HG02852 (cell line): ENCODE measurements around the gene NAA60.

Experiments used
- ATAC-seq: cut with Tn5 transposase; IDR thresholded peaks from one replicate; pipeline ENCODE4 v1.9.1; 2021; ENCODE audit warnings: mild to moderate bottlenecking, moderate library complexity; ENCODE audit not compliant: unreplicated experiment

The NAA60 gene

GRCh38 chr16:3443108-3444031, at the start of gene NAA60, which contains the start of gene ZNF597:
TSS of gene NAA60 (plus strand) at chr16:3443680. CDS start at chr16:3476228, 32,548 bp downstream.
TSS of gene ZNF597 (minus strand) at chr16:3443504. CDS start at chr16:3443153, 351 bp downstream.
- peak; percentile 89 for ATAC-seq

- ATAC-seq, result no peak
Measured at GRCh38 chr16:3400446-3400778, 43.1 kb upstream of the NAA60 start.

- ATAC-seq, result peak; percentile 94
Measured at GRCh38 chr16:3400779-3401688, 42.4 kb upstream of the NAA60 start, which contains the start of the genes ZNF174 and ZSCAN32. TSS of gene ZNF174 (plus strand) at chr16:3401215. CDS start at chr16:3402005, 790 bp downstream. TSS of gene ZSCAN32 (minus strand) at chr16:3401004. CDS start at chr16:3397557, 3,447 bp downstream.

- no peak for ATAC-seq
Measured at GRCh38 chr16:3401719-3402397, 41.6 kb upstream of the NAA60 start.

- no peak for ATAC-seq
Measured at GRCh38 chr16:3408561-3409197, 34.8 kb upstream of the NAA60 start.

- ATAC-seq, result no peak
Measured at GRCh38 chr16:3413730-3414379, 29.6 kb upstream of the NAA60 start.

GRCh38 chr16:3431779-3432219, 11.7 kb upstream of the NAA60 start:
- ATAC-seq, result no peak

GRCh38 chr16:3434373-3434772, 9.1 kb upstream of the NAA60 start:
- ATAC-seq, result no peak

- ATAC-seq, result no peak
Measured at GRCh38 chr16:3439637-3440036, 3.8 kb upstream of the NAA60 start.

GRCh38 chr16:3444032-3444388, 530 bp downstream of the NAA60 start:
- ATAC-seq, result peak; percentile 24

GRCh38 chr16:3454093-3454492, 10.6 kb downstream of the NAA60 start:
- ATAC-seq, result no peak

GRCh38 chr16:3454631-3455147, 11.2 kb downstream of the NAA60 start:
- no peak for ATAC-seq

GRCh38 chr16:3457434-3458252, 14.2 kb downstream of the NAA60 start:
- peak; percentile 82 for ATAC-seq

- peak; percentile 13 for ATAC-seq
Measured at GRCh38 chr16:3458278-3458851, 14.9 kb downstream of the NAA60 start.

- no peak for ATAC-seq
Measured at GRCh38 chr16:3458852-3459361, 15.4 kb downstream of the NAA60 start.

- no peak for ATAC-seq
Measured at GRCh38 chr16:3459401-3460090, 16.1 kb downstream of the NAA60 start.

GRCh38 chr16:3460121-3460520, 16.6 kb downstream of the NAA60 start:
- ATAC-seq, result no peak

GRCh38 chr16:3460585-3460984, 17.1 kb downstream of the NAA60 start:
- no peak for ATAC-seq
